NCI-H128 (cell line): ENCODE results near the gene ALKBH8.
"Not testable (repeated sequence)": the region's sequence is repeated elsewhere in the genome, so short reads cannot be mapped to it uniquely, and the experiment has no call there.

Source experiments
- DNase-seq: peaks from one replicate; lab custom pipeline; 2025; ENCODE audit not compliant: unreplicated experiment; lab: John Stamatoyannopoulos, UW

Gene ALKBH8

GRCh38 chr11:107577346-107577711, 11.8 kb upstream of the ALKBH8 start:
- DNase-seq = no peak

GRCh38 chr11:107576497-107577345, 11.2 kb upstream of the ALKBH8 start:
- peak; percentile 17 for DNase-seq

GRCh38 chr11:107573438-107573837, 7.9 kb upstream of the ALKBH8 start:
- DNase-seq = no peak

- no peak for DNase-seq
Observed at GRCh38 chr11:107570015-107570414, 4.5 kb upstream of the ALKBH8 start.

GRCh38 chr11:107567739-107568335, 2.3 kb upstream of the ALKBH8 start:
- DNase-seq = no peak

GRCh38 chr11:107566569-107566968, 1.0 kb upstream of the ALKBH8 start:
- no peak for DNase-seq

- DNase-seq = not testable (repeated sequence)
Observed at GRCh38 chr11:107565955-107566501, 493 bp upstream of the ALKBH8 start.

GRCh38 chr11:107564877-107565218, 687 bp downstream of the ALKBH8 start:
- no peak for DNase-seq

GRCh38 chr11:107563702-107564101, 1.8 kb downstream of the ALKBH8 start:
- no peak for DNase-seq

- no peak for DNase-seq
Observed at GRCh38 chr11:107562647-107563208, 2.8 kb downstream of the ALKBH8 start.

- no peak for DNase-seq
Observed at GRCh38 chr11:107561688-107562087, 3.8 kb downstream of the ALKBH8 start.

GRCh38 chr11:107550304-107550703, 15.2 kb downstream of the ALKBH8 start:
- no peak for DNase-seq

- DNase-seq = no peak
Observed at GRCh38 chr11:107549954-107550285, 15.6 kb downstream of the ALKBH8 start.

- DNase-seq = peak; percentile 30
Observed at GRCh38 chr11:107549253-107549953, 16.1 kb downstream of the ALKBH8 start.

GRCh38 chr11:107547961-107548360, 17.6 kb downstream of the ALKBH8 start:
- no peak for DNase-seq

GRCh38 chr11:107545101-107545514, 20.4 kb downstream of the ALKBH8 start:
- no peak for DNase-seq

- no peak for DNase-seq
Observed at GRCh38 chr11:107538821-107539220, 26.7 kb downstream of the ALKBH8 start.

GRCh38 chr11:107538239-107538638, 27.3 kb downstream of the ALKBH8 start:
- DNase-seq = no peak

- not testable (repeated sequence) for DNase-seq
Observed at GRCh38 chr11:107537155-107537554, 28.4 kb downstream of the ALKBH8 start.

GRCh38 chr11:107526197-107526596, 39.3 kb downstream of the ALKBH8 start:
- no peak for DNase-seq

GRCh38 chr11:107508858-107509244, 56.7 kb downstream of the ALKBH8 start:
- DNase-seq = no peak
